ENCODE results near the gene PLEKHA8. TPM values are rescaled to one million over a fixed set of nuclear protein-coding genes. Genes with fewer than 3 reads are reported as not detected.
A peak's percentile ranks its signal among the peaks of the same experiment; 100 is the strongest.

PLEKHA8 gene
- total RNA-seq, 2 experiments from 2014 or later, result 16.8 to 17.1 TPM

DNA sequence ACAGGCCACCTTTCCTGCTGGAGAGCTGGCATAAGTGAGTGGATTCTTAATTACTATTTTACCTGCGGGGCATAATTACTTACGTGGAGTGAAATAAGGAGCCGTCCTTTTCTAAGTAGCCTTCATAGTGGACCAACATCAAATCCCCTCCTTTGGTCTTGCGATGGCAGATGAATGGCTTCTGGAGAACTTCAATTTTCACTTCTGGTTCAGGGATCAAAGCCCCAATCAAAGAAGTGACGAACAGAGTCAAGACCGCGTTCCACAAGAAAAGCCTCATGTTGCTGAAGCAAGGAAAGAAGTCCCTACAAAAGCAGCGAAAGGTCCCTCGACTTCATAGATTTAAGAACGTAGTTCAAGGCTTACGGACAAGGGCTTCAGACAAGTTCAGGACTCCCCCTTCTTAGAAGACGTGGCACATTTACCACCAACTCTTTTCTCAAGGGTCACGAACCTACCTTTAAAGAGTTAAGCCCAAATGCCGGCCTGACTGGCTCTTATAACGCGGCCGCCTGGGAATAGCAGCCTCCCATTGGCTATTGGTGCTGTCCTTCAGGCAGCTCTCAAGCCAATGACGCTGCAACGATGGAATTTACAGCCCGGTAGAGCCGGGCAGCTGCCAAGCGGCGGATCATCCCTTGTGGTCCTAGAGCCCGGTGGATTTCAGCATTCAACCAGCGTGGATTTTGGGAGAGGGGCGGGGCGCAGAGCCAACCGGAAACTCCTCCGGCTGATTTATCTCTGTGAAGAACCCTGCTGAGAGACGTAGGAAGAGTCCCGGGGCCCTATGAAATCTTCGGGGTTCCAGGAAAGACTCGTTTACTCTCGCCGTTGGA, 1.8 kb upstream of the PLEKHA8 start, which contains the start of gene FKBP14:
Gene FKBP14 (minus strand): TSS at position 474 of the 836 bp plus-strand sequence. CDS start 194 bp downstream, at position 280.
- intact Hi-C loops (cut with micrococcal nuclease), result no loop called here
- TF ChIP-seq, protein P1, sequence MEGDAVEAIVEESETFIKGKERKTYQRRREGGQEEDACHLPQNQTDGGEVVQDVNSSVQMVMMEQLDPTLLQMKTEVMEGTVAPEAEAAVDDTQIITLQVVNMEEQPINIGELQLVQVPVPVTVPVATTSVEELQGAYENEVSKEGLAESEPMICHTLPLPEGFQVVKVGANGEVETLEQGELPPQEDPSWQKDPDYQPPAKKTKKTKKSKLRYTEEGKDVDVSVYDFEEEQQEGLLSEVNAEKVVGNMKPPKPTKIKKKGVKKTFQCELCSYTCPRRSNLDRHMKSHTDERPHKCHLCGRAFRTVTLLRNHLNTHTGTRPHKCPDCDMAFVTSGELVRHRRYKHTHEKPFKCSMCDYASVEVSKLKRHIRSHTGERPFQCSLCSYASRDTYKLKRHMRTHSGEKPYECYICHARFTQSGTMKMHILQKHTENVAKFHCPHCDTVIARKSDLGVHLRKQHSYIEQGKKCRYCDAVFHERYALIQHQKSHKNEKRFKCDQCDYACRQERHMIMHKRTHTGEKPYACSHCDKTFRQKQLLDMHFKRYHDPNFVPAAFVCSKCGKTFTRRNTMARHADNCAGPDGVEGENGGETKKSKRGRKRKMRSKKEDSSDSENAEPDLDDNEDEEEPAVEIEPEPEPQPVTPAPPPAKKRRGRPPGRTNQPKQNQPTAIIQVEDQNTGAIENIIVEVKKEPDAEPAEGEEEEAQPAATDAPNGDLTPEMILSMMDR (IDR thresholded peaks at IDR 0.05), result no peak
- Mint-ChIP-seq H3K27me3 (no peaks in the 10 kb centered on the region), H3K4me3 (no peak within 1 kb of the TSS), H3K4me1 (ENCODE audit: low read depth) (peaks cover 26% of the 10 kb centered on the region), H3K36me3 (ENCODE audit: low read depth) (peaks cover 3% of the 10 kb centered on the region), H3K9me3 (no peaks in the 10 kb centered on the region), H3K27ac (peak within 1 kb of the TSS; percentile 90)
- DNase-seq (peak; percentile 96), ATAC-seq (peak; percentile 86)
- CTCF ChIA-PET, result interaction anchor here (1.0 to 4.8 kb wide), 2 partner anchors 37 to 290 kb away, joined by 3 to 30 read pairs; no protein-coding TSS in a partner anchor
- POLR2A ChIA-PET, result no interaction called here

DNA sequence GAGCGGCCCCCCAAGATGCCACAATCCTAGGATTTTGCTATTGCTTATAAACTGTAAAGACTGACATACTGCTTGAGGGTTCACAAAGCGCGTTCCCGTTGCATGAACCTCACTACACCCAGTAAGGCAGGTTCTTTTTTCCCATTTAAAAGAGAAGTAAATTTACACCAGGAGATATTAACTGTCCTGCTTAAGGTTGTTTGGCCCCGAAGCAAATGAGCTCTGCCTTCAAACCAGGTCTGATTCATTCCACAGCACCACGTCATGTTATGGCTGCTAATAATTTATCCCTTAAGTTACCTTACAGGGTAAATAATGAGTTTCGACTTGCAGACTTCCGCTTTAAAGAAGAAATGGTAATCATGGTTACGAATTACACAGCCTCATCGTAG, 1.2 kb upstream of the PLEKHA8 start:
- intact Hi-C loops (cut with micrococcal nuclease), result no loop called here
- no peak overlapping the region for H3K4me3 Mint-ChIP-seq
- H3K9me3 Mint-ChIP-seq, result no peaks in the 10 kb centered on the region
- ATAC-seq, result peak; percentile 25
- TF ChIP-seq, protein P1 (IDR thresholded peaks at IDR 0.05), result no peak
- CTCF ChIA-PET, result interaction anchor here (1.0 to 4.8 kb wide), 2 partner anchors 36 to 289 kb away, joined by 3 to 30 read pairs; no protein-coding TSS in a partner anchor
- peaks cover 3% of the 10 kb centered on the region for H3K36me3 Mint-ChIP-seq (ENCODE audit: low read depth)
- H3K27ac Mint-ChIP-seq, result peak overlapping the region; percentile 90
- peaks cover 24% of the 10 kb centered on the region for H3K4me1 Mint-ChIP-seq (ENCODE audit: low read depth)
- no peaks in the 10 kb centered on the region for H3K27me3 Mint-ChIP-seq
- DNase-seq, result peak; percentile 48
- POLR2A ChIA-PET, result interaction anchor here (0.9 to 1.5 kb wide), 4 partner anchors 26 to 109 kb away, joined by 3 to 6 read pairs (median 3); partner anchors contain the start of gene MTURN

DNA sequence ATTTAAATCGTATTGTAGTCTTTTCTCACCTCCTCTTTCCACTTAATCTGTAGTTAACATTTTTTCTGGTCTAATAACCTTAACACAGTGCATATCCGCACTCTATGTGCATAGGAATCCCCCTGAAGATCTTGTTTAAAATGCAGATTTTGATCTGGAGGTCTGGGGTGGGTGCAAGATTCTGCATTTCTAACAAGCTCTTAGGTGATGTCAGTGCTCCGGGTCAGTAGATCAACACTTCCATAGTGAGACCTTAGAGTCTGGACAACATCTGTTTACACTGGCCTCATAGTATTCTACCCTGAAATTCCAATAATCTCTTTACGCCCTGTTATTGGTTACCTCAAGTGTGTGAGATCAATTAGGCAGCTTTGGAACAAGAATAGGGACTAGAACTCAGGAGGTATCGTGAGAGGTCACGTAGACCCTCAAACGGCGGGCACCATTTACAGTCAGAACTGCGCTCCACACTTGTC, 434 bp upstream of the PLEKHA8 start:
- TF ChIP-seq, protein P1 (IDR thresholded peaks at IDR 0.05), result no peak
- intact Hi-C loops (cut with micrococcal nuclease), result no loop called here
- Mint-ChIP-seq H3K27ac (peak overlapping the region; percentile 90), H3K27me3 (no peaks in the 10 kb centered on the region), H3K4me1 (ENCODE audit: low read depth) (peaks cover 29% of the 10 kb centered on the region), H3K36me3 (ENCODE audit: low read depth) (peaks cover 3% of the 10 kb centered on the region), H3K4me3 (no peak overlapping the region), H3K9me3 (no peaks in the 10 kb centered on the region)
- peak; percentile 8 for DNase-seq
- ChIA-PET CTCF (interaction anchor here (1.0 to 4.8 kb wide), 2 partner anchors 35 to 289 kb away, joined by 3 to 30 read pairs; no protein-coding TSS in a partner anchor), POLR2A (interaction anchor here (0.9 to 1.5 kb wide), 4 partner anchors 26 to 108 kb away, joined by 3 to 6 read pairs (median 3); partner anchors contain the start of gene MTURN)
- ATAC-seq, result no peak

DNA sequence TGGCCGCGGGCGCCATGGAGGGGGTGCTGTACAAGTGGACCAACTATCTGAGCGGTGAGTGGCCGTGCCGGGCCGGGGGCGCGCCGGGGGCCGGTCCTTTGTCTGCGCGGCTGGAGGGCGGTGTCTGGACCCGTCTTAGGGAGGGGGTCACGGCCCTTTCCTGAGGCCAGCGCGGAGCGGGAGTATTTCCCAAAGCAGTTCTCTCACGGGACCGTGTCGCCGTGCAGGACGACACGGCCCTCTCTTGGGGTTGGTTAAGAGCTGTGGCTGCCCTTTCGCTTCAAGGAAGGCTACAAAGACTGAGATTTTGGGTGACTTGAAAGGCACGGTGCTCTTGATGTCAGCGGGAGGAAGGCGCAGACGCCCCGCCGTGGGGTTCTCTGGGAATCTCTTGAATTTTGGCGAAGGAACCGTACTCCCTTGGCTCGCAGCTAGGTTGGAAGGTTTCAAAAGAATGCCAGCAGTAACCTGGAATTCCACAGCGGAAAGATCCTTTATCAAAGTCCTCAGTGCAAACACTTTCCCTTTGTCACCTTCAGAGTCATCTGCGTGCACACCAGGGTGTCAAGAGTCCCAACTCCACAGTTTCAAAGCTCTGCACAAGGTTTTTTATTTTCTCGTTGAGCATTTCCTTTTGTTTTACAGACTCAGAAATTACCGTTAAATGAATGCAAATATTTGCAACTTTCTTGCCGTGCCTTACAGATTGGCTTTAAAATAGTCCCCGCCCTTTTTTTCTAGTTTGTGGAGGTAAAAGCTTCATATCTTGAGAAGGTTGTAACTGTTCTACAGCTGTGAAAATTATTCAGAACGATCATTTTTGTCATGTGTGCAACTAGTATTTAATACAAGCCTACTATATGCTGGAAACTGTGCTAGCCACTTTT, 780 bp downstream of the PLEKHA8 start:
- peak overlapping the region; percentile 62 for H3K27ac Mint-ChIP-seq
- H3K4me3 Mint-ChIP-seq, result no peak overlapping the region
- no peaks in the 10 kb centered on the region for H3K27me3 Mint-ChIP-seq
- TF ChIP-seq, protein P1 (IDR thresholded peaks at IDR 0.05), result no peak
- DNase-seq, result peak; percentile 50
- POLR2A ChIA-PET, result interaction anchor here (0.5 to 1.2 kb wide), 4 partner anchors 8 to 334 kb away, joined by 3 to 5 read pairs (median 4); no protein-coding TSS in a partner anchor
- peaks cover 6% of the 10 kb centered on the region for H3K36me3 Mint-ChIP-seq (ENCODE audit: low read depth)
- H3K9me3 Mint-ChIP-seq, result no peaks in the 10 kb centered on the region
- H3K4me1 Mint-ChIP-seq (ENCODE audit: low read depth), result peaks cover 19% of the 10 kb centered on the region
- intact Hi-C loops (cut with micrococcal nuclease), result no loop called here
- CTCF ChIA-PET, result interaction anchor here (1.0 to 4.8 kb wide), 3 partner anchors 16 to 151 kb away, joined by 3 to 30 read pairs (median 4); no protein-coding TSS in a partner anchor
- peak; percentile 12 for ATAC-seq
